NCI-H146 treated with DMSO at 0.1 percent for 48 hours (cell line): ENCODE data around the gene SLC25A41.

Experiments
- DNase-seq: peaks from one replicate; lab custom pipeline; 2025; ENCODE audit not compliant: unreplicated experiment; lab: John Stamatoyannopoulos, UW

SLC25A41 gene

DNA sequence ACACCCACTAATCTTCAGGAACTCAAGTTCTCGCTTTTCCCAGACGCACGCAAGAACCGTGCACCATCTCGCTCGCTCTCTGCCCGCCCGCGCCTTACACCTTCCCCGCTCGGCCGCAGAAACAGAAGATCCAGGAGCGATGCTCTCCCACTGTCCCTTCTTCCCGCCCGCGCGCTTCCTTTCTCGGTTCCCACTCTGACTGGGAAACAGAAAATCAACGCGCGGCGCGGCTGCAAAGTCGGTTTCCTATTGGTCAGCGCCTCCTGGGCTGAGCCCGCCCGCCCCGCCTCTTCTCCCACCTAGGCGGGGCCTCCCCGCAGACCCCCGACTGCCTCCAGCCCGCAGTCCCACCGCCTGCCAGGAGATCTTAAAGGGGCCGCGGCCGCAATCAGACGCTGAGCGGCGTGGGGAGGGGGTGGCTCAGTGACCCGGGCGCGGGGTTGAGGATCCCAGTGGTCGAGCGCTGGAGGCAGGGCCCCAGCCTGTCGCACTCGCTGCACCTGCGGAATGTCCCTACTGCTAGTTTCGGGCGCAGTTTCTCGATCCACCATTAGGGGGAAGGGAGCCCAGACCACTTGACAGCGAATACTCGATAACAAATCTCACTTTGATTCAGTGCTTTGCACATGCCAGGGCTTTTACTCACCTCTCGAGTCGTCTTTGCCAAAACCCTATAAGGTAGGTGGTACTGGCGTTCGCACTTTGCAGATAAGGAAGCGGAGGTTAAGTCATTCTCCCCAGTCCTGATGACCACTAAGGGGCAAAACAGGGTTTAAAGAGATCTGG is 26.7 kb upstream of the SLC25A41 start:
- peak; percentile 88 for DNase-seq

DNA sequence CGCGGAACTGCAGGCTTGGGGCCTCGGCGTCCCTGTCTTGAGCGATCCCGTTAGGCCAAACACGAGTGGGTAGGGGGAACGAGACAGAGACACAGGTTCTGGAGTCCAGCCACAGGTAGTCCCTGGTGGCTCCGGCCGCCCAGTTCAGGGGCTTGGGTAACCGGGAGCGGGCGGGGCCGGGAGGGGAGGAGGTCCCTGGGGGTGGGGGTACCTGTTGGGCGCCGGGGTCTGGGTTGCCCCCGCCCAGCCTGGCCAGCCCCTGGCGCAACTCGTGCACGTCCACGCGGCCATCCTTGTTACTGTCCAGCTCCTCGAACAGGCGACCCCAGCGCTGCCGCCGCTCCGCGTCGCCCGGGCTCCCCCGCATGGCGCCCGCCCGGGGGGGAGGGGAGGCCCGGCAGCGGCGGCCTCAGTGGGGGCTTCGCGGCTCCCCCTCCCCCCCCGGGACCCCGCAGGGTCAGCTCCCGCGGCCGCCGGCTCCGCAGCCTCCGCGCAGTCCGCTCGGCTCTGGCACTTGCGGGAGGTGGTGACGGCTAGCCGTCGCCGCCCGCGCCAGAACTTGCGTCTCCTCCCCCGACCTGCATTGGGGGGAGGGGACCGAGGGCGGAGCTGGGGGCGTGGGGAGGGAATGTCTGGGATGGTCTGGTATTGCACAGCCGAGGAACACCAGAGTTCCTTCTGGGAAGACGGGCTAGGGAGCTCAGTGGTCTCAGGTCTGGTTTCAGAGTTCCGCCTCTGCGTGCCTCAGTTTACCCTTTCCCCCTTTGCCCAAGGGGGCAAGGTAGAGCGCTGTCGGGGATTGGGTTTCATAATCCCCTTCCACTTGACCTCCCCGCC is 25.9 kb upstream of the SLC25A41 start, which contains the start of gene SLC25A23:
Gene SLC25A23 (minus strand): TSS at position 531 of the 837 bp plus-strand sequence. CDS start 164 bp downstream, at position 367.
- DNase-seq, result no peak

DNA sequence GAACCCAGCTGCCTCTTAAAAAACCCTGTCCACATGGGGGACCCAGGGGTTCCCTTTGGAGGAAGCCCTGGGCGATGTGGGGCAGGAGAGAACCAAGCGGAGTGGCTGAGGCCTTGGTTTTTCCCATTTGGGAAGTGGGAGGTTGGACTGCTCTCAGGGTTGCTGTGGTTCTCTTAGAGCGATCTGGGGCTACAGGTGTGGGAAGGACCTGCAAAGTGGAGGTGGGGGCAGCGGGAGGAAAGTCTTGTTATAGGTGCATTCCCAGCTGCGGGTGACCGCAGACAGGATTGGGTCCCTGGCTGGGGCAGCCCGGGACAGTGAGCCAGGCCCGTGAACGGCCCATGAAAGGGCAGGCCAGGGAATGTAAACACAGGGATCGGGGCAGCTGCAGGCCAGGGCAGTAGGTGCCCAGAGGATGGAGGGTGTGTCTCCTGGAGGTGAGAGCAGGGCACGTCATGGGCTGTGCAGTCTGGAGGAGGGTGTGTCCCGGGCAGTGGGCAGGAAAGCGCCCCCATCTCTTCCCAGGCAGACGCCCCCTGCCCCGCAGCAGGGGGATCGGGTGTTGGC is 25.2 kb upstream of the SLC25A41 start:
- no peak for DNase-seq

DNA sequence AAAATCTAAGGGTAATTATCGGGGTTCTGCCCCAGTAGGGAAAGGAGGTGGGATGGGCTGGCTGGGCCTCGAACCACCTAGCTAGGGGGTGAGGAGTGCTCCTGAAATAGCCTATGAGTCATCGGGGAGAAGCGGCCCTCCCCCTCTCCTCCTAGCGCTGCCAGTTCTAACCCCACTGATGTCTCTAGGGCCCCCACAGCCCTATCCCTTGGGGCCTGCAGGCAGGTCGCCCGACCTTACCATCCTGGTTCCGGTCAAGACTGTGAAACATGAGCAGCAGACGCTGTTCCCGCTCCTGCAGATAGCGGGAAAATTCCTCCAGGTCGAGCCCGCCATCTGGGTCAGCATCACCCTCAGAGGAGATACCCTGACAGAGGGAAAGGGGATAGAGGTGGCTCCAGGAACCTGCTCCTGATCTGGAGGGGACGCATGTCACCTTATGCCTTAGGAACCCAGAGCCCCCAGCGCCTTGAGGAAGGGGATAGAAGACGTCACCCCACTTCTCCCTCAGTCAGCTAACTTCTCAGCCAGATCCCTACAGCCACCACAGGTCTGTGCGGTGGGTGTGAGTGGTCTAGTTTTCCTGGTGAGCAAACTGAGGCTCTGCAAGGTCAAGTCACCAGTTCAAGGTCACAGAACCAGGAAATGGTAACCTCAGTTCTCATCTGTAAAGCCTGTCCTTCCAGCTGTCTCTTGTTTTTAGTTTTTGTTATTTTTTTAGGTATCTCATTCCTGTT is 24.6 kb upstream of the SLC25A41 start:
- no peak for DNase-seq

DNA sequence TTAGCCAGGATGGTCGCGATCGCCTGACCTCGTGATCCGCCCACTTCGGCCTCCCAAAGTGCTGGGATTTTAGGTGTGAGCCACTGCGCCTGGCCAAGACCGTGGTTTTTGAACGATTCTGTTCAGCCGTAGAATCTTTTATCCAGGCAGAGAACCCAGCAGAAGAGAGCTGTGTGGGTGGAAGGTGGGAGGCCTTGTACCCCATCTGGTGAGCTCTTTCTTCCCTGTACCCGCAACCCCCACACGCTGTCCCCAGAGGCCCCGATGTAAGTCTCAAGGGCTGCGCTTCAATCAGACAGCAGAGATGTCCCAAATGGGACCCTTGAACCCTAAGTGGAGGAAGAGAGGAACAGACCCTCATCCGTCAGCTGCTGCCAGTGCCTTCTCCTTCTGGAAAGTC is 22.4 kb upstream of the SLC25A41 start:
- no peak for DNase-seq

DNA sequence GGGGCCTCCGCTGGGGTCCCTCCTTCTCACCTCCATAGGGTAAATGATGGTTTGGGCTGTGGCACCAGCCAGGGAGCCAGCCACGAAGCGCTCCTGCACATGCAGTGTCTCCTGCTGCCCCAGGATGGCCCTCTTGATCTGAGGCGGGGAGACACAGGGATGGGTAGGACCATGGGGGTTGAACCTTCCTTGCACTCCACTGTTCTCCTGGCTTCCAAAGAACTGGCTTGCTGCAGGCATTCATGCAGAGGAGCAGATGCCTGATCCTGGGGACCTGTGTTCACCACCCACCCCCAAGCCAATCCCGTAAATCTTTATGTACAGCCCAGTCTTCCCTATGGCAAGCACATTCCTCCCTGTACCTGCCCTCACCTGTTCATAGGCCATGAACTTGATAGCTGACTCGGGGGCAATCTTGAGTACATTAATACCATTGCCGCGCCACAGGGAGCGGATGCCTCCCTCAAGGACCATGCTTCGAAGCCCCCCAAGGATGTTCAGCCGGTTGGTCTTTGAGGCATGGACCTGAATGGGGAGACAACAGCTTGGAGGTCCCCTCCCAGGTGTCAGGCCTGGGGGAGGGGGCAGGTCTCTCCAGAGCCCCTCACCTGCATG is 20.5 kb upstream of the SLC25A41 start:
- DNase-seq, result no peak

DNA sequence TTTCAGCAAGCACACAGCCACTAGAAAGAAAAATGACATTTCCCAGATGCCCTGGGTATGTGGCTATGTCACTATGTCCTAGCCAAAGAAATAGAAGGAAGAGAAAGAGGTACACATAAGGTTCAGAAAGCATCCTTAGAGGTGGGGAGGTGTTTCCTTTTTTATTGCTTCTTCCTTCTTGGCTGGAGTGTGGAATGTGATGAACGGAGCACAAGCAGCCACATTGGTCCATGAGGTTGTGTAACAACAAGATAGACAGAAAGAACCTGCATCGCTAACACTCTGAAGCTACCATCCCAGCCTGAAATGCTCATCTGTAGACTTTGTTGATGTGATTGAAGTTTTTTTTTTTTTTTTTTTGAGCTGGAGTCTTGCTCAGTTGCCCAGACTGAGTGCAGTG is 19.3 kb upstream of the SLC25A41 start:
- no peak for DNase-seq

DNA sequence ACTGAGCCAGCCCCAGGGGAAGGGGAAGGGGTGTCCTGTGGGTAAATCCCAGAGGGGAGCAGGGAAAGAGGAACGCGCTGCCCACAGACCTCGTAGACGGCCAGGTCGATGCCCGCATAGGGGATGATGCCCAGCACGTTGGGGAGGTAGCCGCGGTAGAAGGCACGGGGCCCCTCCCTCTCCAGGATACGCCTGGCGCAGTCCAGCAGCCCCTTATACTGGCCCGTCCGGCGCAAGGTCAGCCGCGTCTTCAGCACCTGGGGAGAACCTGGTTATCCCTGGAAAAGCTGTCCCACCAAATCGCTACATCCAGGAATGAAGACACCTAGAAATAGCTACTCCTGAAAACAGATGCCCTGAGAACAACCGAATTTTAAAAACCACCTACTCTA is 18.7 kb upstream of the SLC25A41 start:
- DNase-seq, result no peak

DNA sequence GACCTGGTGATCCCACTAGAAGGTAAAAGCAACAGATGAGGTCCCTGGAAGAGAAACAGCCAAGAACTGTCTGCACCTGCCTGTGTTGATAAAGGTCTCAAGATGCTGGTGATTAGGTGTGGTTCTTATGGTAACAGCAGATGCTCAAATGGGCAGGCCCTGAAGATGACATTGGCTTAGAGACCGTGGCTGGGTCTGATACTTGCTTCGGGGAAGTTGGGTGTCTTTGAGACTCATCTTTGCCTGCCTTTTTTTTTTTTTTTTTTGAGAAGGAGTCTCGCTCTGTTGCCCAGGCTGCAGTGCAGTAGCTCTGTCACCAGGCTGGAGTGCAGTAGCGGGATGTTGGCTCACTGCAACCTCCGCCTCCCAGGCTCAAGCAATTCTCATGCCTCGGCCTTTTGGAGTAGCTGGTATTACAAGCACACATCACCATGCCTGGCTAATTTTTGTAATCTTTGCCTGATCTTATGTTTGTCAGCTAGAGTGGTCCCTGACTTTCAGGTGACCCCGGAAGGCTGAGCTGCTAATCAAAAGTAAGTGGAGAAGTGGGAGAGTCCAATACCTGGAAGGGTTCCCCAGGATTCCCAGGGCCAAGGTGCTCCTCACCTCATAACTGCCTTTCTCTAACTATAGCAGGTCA is 18.1 kb upstream of the SLC25A41 start:
- no peak for DNase-seq

DNA sequence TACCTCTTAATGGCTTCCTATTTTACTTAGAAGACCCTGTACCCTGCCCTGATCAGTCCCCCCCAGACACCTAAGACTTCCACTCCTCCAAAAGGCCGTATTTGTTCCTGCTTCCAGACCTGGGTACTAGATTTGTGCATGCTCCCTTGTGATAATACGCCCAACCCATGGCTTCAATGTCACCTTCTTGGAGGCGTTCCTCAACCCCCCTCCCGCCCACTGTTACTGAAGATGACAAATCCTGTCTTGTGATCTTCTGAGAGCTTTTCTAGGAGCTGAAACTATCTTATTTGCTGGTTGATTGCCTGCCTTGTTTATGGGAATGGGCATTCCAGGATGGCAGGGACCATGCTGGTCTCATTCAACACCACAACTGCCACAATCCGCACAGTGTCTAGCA is 16.6 kb upstream of the SLC25A41 start:
- DNase-seq, result no peak

DNA sequence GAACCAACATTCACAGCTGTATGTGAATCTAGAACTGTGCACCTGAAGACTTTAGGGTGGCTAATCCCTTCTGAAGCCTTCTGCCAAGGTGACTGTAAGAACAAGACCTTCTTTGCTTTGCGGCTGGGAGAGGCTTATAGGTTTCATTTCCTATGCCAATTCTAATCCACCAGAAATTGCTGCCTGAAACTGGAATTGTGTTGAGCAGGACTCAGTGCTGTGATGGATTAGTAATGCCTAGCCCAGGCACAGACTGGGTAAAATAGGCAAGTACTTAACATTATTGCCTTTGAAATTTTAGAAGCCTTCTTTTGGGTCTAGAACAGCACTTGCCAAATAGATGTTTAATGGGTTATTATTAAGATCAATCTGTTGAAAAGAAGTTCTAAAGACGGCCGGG is 14.5 kb upstream of the SLC25A41 start:
- DNase-seq, result no peak

DNA sequence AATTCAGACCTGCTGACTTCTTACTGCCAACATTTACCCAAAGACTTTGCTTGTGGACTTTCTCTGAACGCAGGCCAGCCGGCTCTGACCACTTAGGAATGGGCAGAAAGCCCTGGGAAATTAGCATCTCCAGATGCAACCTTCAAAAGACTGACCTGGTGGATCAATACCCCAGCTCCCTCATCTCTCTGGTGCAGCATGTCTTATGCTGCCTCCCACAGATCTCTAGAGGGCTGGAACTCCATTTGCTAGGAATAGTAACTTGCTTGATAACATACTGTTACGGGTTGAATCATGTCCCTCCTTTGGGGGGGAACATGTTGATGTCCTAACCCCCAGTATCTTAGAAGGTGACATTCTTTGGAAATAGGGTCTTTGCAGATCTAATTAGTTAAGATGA is 12.9 kb upstream of the SLC25A41 start:
- no peak for DNase-seq

DNA sequence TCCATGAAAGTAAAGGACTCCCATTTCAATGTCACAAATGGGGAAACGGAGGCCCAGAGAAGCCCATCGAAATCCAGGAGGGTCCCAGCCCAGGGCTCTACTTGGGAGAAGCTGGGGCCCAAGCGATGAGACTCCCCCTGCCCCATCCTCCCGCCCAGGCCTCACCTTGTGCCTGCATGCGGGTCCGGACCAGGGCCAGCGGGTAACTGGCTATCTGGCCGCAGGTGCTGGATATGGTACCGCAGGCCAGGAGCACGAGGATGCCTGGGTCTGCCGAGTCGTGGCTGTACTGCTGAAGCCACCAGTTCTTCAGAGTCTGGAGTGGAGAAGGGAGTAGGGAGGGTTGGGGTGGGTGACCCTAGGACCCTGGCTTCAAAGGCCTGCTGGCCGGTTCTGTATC is 10.4 kb upstream of the SLC25A41 start:
- no peak for DNase-seq

DNA sequence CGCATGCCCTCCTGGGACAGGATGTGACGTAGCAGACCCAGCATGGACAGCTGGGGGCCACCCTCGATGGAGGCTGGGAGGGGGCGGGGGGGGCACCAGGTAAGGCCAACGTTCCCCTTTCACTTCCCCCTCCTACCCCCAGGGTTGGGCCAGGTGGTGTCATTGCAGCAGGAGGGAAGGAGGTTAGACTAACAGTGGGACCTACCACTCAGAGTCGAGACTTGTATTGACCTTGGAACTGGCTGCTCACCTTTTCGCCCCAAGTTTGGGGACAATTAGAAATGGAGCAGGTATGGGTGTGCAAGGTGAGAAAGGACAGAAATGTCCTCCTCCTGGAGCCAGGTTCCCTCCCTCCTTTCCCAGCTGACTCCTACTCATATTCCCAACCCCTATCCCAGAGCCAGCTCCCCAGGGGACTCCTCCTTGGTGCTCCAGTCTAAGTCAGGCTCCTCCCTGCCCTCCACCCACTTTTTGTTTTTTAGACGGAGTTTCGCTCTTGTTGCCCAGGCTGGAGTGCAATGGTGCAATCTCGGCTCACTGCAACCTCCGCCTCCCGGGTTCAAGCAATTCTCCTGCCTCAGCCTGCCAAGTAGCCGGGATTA is 8.6 kb upstream of the SLC25A41 start:
- no peak for DNase-seq

DNA sequence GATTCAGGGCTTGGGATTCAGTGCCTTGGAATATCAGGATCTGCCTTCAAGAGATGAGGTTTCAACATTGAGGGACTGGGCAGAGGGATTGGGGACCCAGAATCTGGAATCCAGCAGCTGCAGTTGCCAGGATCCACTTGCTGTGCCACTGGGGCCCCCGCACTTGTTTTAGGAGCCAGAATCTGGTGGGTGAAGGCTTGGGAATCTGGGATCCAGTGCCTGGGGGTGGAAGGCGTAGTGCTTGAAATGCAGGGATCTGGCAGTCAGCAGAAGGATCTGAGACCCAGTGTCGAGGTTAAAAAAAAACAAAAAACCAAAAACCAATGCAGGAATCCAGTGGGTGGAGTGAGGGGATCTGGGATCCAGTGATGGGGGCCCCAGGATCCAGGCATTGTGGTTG is 7.3 kb upstream of the SLC25A41 start:
- DNase-seq, result no peak

DNA sequence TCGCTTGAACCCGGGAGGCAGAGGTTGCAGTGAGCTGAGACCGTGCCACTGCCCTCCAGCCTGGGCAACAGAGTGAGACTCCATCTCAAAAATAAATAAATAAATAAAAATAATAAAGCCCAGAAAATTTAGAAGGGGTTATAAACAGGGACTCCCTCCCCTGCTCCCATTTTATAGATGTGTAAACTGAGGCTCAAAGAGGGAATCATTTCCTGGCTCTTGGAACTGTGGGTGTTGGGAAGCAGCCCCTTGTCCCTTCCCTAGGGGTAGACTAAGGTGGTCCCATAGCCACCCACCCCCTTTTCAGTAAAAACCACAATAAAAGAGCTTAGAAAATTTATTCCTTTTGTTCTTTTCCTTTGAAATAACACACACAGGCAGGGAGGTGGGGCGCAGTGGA is 6.2 kb upstream of the SLC25A41 start:
- DNase-seq, result no peak

DNA sequence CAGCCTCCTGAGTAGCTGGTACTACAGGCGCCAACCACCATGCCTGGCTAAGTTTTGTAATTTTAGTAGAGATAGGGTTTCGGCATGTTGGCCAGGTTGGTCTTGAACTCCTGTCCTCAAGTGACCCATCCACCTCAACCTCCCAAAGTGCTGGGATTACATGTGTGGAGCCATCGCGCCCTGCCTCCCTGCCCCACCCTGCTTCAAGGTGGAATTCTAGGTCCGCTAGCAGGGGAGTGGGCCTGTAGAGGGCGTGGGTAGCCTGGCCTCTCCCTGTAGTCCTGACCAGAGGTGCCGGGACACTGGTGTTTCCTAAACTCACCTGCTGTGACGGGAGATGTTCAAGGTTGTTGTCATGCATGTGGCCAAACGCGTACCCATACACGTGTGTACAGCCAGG is 398 bp downstream of the SLC25A41 start:
- no peak for DNase-seq

DNA sequence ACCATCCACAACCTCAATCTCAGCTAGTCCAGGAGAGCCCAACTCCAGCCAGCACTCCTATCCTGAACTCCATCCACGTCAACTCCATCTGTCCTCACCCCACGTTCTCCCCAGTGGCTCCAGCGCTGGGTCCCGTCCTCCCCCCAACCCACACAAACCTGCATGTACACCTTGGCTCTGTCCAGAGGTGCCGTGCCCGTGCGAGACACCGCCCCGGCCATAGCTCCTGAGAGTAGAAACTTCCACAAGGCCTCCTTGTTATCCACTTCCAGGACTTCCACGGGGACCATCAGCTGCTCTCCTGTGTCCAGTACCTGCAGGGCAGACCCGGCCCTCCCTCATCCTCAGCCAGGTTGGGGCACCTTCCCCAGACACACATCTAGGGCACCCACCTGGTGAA is 1.7 kb downstream of the SLC25A41 start:
- no peak for DNase-seq

DNA sequence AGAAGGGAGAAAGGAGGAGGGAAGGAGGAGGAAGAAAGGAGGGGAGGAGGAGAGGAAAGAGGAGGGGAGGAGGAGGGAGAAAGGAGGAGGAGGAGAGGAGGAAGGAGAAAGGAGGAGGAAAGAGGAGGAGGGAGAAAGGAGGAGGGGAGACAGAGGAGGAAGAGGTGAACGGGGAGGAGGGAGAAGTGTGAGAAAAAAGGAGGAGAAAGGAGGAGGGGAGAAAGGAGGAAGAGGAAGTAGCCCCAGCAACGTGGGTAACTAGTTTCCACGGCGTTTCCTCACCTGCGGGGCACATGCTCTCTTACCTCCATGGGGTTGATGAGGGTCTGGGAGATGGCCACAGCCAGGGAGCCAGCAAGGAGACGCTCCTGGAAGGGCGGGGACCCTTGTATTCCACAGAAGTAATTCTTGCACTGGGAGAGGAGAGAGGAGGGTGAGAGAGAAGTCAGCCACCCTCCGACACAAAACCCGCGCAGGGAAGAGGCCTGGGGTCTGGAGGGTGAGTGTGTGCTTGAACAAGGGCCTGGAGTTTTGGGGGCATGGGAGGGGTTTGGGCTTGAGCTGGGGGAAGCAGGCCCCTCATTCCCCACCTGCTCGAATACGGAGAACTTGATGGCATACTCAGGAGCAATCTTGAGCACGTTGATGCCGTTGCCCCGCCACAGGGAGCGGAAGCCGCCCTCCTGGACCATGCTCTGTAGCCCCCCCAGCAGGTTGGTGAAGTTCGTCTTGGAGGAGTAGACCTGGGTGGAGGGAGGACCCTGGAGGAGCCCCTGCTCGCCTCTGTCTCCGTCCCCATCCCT is 3.9 kb downstream of the SLC25A41 start:
- no peak for DNase-seq
